Esophagus (tissue), 2 donors: ENCODE data around the gene THNSL1. TPM values are rescaled to one million over a fixed set of nuclear protein-coding genes. Genes with fewer than 3 reads are reported as not detected.

Experiments
- H3K27ac ChIP-seq, 2 donors: one replicate each; pipeline ENCODE4 v1.5.1; 2013; ENCODE audit warnings: low read depth in 2 of 2, mild to moderate bottlenecking in 2 of 2, inconsistent platforms in 1 of 2, low read length in 1 of 2, moderate library complexity in 1 of 2
- H3K27me3 ChIP-seq, 2 donors: one replicate each; pipeline ENCODE4 v1.6.1; 2013; ENCODE audit warnings: low read length in 2 of 2, control low read depth in 1 of 2, mild to moderate bottlenecking in 1 of 2; ENCODE audit not compliant: insufficient read depth in 2 of 2, control insufficient read depth in 1 of 2
- H3K36me3 ChIP-seq, 2 donors: one replicate each; pipeline ENCODE4 v1.6.1; 2013; ENCODE audit warnings: low read length in 1 of 2; ENCODE audit not compliant: control insufficient read depth in 2 of 2, insufficient read depth in 2 of 2
- H3K4me1 ChIP-seq, 2 donors: one replicate each; pipeline ENCODE4 v1.6.1; 2013; ENCODE audit warnings: low read length in 1 of 2; ENCODE audit not compliant: control insufficient read depth in 2 of 2, insufficient read depth in 2 of 2
- H3K4me3 ChIP-seq, 2 donors: one replicate each; pipeline ENCODE4 v1.5.1; 2013; ENCODE audit warnings: low read length in 2 of 2, mild to moderate bottlenecking in 2 of 2, low read depth in 1 of 2, moderate library complexity in 1 of 2
- H3K9me3 ChIP-seq, 2 donors: one replicate each; pipeline ENCODE4 v1.6.1; 2013; ENCODE audit warnings: mild to moderate bottlenecking in 2 of 2, low read depth in 1 of 2, low read length in 1 of 2, moderate library complexity in 1 of 2; ENCODE audit not compliant: control insufficient read depth in 2 of 2, insufficient read depth in 1 of 2
- WGBS, 2 donors: extraction: QIAGEN DNeasy Blood & Tissue Kit; methylation state at CpG; one replicate each; pipeline ENCODE4 v1.1.7; 2013; 5-methylcytosine and 5-hydroxymethylcytosine counted together
- polyA plus RNA-seq, 2 donors: library from polyadenylated mRNA; stranded (reverse); fragments of 200-250 nt; gene quantifications; one replicate each; pipeline ENCODE4 v1.2.3, GENCODE V29; 2013
- donor health status: healthy with polysubstance abuse.
- donor health status: Bipolar disorder and iron deficiency.

The THNSL1 gene
- polyA plus RNA-seq, 2 donors, result 0.86 to 0.96 TPM

- no peaks in the 10 kb centered on the region for H3K27me3 ChIP-seq
- 84 to 85% methylated on average over 8 of the region's 8 CpGs for WGBS, 2 donors
- no peaks in the 10 kb centered on the region for H3K9me3 ChIP-seq
- H3K27ac ChIP-seq, result no peak overlapping the region
- H3K4me3 ChIP-seq, result no peak overlapping the region
- H3K36me3 ChIP-seq, result no peaks in the 10 kb centered on the region
- no peaks in the 10 kb centered on the region for H3K4me1 ChIP-seq
Observed at GRCh38 chr10:25024528-25024927, 8.1 kb downstream of the THNSL1 start.

GRCh38 chr10:25026463-25026862 is 10.1 kb downstream of the THNSL1 start:
- WGBS, 2 donors, result 77 to 81% methylated on average over 1 of the region's 1 CpG
- no peaks in the 10 kb centered on the region for H3K27me3 ChIP-seq

GRCh38 chr10:25028711-25029110 is 12.3 kb downstream of the THNSL1 start:
- Histone ChIP-seq H3K9me3 (no peaks in the 10 kb centered on the region), H3K4me1 (no peaks in the 10 kb centered on the region), H3K27me3 (no peaks in the 10 kb centered on the region), H3K36me3 (no peaks in the 10 kb centered on the region), H3K4me3 (no peak overlapping the region), H3K27ac (no peak overlapping the region)
- 94 to 97% methylated on average over 1 of the region's 1 CpG for WGBS, 2 donors

More at GRCh38 chr10:25026463-25026862, 10.1 kb downstream of the THNSL1 start:
- no peak overlapping the region for H3K4me3 ChIP-seq
- no peaks in the 10 kb centered on the region for H3K36me3 ChIP-seq
- no peaks in the 10 kb centered on the region for H3K4me1 ChIP-seq
- no peak overlapping the region for H3K27ac ChIP-seq
- no peaks in the 10 kb centered on the region for H3K9me3 ChIP-seq

- H3K4me1 ChIP-seq, result no peaks in the 10 kb centered on the region
- H3K4me3 ChIP-seq, result no peak overlapping the region
- 82 to 90% methylated on average over 2 of the region's 2 CpGs for WGBS, 2 donors
- H3K27ac ChIP-seq, result no peak overlapping the region
- H3K36me3 ChIP-seq, result no peaks in the 10 kb centered on the region
- no peaks in the 10 kb centered on the region for H3K27me3 ChIP-seq
- no peaks in the 10 kb centered on the region for H3K9me3 ChIP-seq
Observed at GRCh38 chr10:25029519-25029918, 13.1 kb downstream of the THNSL1 start.

- Histone ChIP-seq H3K27me3 (no peaks in the 10 kb centered on the region), H3K36me3 (no peaks in the 10 kb centered on the region), H3K4me3 (no peak overlapping the region), H3K4me1 (no peaks in the 10 kb centered on the region), H3K9me3 (no peaks in the 10 kb centered on the region), H3K27ac (no peak overlapping the region)
- WGBS, 2 donors, result 45 to 51% methylated on average over 3 of the region's 3 CpGs
Observed at GRCh38 chr10:25036381-25036780, 20.0 kb downstream of the THNSL1 start.

GRCh38 chr10:25038325-25038724 is 21.9 kb downstream of the THNSL1 start:
- Histone ChIP-seq H3K27ac (no peak overlapping the region), H3K27me3 (peaks cover 0 to 2% of the 10 kb centered on the region in 2 donors), H3K4me3 (no peak overlapping the region), H3K9me3 (no peaks in the 10 kb centered on the region), H3K36me3 (no peaks in the 10 kb centered on the region), H3K4me1 (no peaks in the 10 kb centered on the region)
- 60 to 62% methylated on average over 2 of the region's 2 CpGs for WGBS, 2 donors

- Histone ChIP-seq H3K36me3 (no peaks in the 10 kb centered on the region), H3K9me3 (no peaks in the 10 kb centered on the region), H3K4me1 (no peaks in the 10 kb centered on the region), H3K27me3 (peaks cover 0 to 2% of the 10 kb centered on the region in 2 donors), H3K4me3 (no peak overlapping the region), H3K27ac (no peak overlapping the region)
Observed at GRCh38 chr10:25039531-25039930, 23.1 kb downstream of the THNSL1 start.

GRCh38 chr10:25046641-25047040 is 30.2 kb downstream of the THNSL1 start:
- no peak overlapping the region for H3K27ac ChIP-seq
- WGBS, 2 donors, result 75 to 82% methylated on average over 1 of the region's 1 CpG

GRCh38 chr10:25047088-25047487 is 30.7 kb downstream of the THNSL1 start:
- no peak overlapping the region for H3K4me3 ChIP-seq
- peaks cover 0 to 2% of the 10 kb centered on the region in 2 donors for H3K27me3 ChIP-seq
- 46 to 60% methylated on average over 2 of the region's 2 CpGs for WGBS, 2 donors
- no peak overlapping the region for H3K27ac ChIP-seq
- no peaks in the 10 kb centered on the region for H3K36me3 ChIP-seq
- H3K4me1 ChIP-seq, result no peaks in the 10 kb centered on the region
- peaks cover 0 to 6% of the 10 kb centered on the region in 2 donors for H3K9me3 ChIP-seq

More at GRCh38 chr10:25046641-25047040, 30.2 kb downstream of the THNSL1 start:
- H3K9me3 ChIP-seq, result peaks cover 0 to 6% of the 10 kb centered on the region in 2 donors
- no peaks in the 10 kb centered on the region for H3K36me3 ChIP-seq
- H3K27me3 ChIP-seq, result peaks cover 0 to 2% of the 10 kb centered on the region in 2 donors
- H3K4me3 ChIP-seq, result no peak overlapping the region
- no peaks in the 10 kb centered on the region for H3K4me1 ChIP-seq

- no peaks in the 10 kb centered on the region for H3K36me3 ChIP-seq
- no peaks in the 10 kb centered on the region for H3K4me1 ChIP-seq
- 35 to 50% methylated on average over 4 of the region's 4 CpGs for WGBS, 2 donors
- H3K27me3 ChIP-seq, result no peaks in the 10 kb centered on the region
- no peak overlapping the region for H3K4me3 ChIP-seq
- no peak overlapping the region for H3K27ac ChIP-seq
- H3K9me3 ChIP-seq, result peaks cover 0 to 6% of the 10 kb centered on the region in 2 donors
Observed at GRCh38 chr10:25047591-25048301, 31.3 kb downstream of the THNSL1 start.
